ENCODE data around the gene DEPDC1B. TPM values are rescaled to one million over a fixed set of nuclear protein-coding genes. Genes with fewer than 3 reads are reported as not detected.

Gene DEPDC1B
- total and polyA plus RNA-seq, 2 of the 8 experiments (the other 6 are each of a cell fraction or from before 2014, with no cell fraction given): 30.8 to 67.4 TPM

DNA sequence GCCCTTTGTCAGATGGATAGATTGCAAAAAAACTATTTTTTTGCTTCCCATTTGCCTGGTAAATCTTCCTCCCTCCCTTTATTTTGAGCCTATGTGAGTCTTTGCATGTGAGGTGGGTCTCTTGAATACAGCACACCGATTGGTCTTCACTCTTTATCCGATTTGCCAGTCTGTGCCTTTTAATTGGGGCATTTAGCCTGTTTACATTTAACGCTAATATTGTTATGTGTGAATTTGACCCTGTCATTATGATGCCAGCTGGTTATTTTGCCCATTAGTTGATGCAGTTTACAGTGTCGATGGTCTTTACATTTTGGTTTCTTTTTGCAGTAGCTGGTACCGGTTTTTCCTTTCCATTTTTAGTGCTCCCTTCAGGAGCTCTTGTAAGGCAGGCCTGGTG lies 13.0 kb upstream of the DEPDC1B start:
- H3K14ac ChIP-seq (ENCODE audit: insufficient read length): no peak overlapping the region
- H3K23ac ChIP-seq (ENCODE audit: insufficient read length): no peak overlapping the region
- POLR2A ChIA-PET (ENCODE audit: partially characterized antibody): interaction anchor here (1.4 to 1.9 kb wide), 2 partner anchors 12 to 13 kb away, joined by 3 to 4 read pairs; partner anchors contain the start of gene DEPDC1B
- no peak overlapping the region for H4K5ac ChIP-seq (ENCODE audit: insufficient read length, low read depth, low read length)
- TF ChIP-seq YY1 (IDR thresholded peaks at IDR 0.05; ENCODE audit: low read depth, low read length): no peak
- no peak for TF ChIP-seq EP300 (IDR thresholded peaks at IDR 0.05; ENCODE audit: borderline replicate concordance in 1 of 2, low read depth in 2 of 2, low read length in 2 of 2)
- no peak for TF ChIP-seq BRCA1 (IDR thresholded peaks at IDR 0.05; ENCODE audit: low read depth, low read length)
- no peaks in the 10 kb centered on the region for H3K36me3 ChIP-seq (ENCODE audit: control insufficient read depth in 2 of 4, insufficient read depth in 4 of 4, low read length in 3 of 4)
- H3K4me3 ChIP-seq (ENCODE audit: extremely low read depth in 1 of 4, insufficient read depth in 2 of 4, low read depth in 3 of 4, low read length in 4 of 4): no peak overlapping the region
- H2BK20ac ChIP-seq (ENCODE audit: low read length): no peak overlapping the region
- no peak overlapping the region for H3K18ac ChIP-seq (ENCODE audit: extremely low read depth, low read length)
- no peaks in the 10 kb centered on the region for H4K20me1 ChIP-seq (replicated peaks in 1 of 2; ENCODE audit: control insufficient read depth in 1 of 2, insufficient read depth in 2 of 2, low read length in 2 of 2)
- H3K27ac ChIP-seq (ENCODE audit: low read depth, low read length): no peak overlapping the region
- H3K4ac ChIP-seq (replicated peaks; ENCODE audit: insufficient read length, low read depth, low read length): no peak overlapping the region
- no peak overlapping the region for H4K91ac ChIP-seq (replicated peaks; ENCODE audit: insufficient read length, low read length)
- no peak overlapping the region for H2AK5ac ChIP-seq (ENCODE audit: low read depth, low read length)
- no peaks in the 10 kb centered on the region for H3K23me2 ChIP-seq (ENCODE audit: low read depth, low read length)
- H3K9me3 ChIP-seq (ENCODE audit: insufficient read depth in 2 of 2, low read depth in 1 of 2, low read length in 1 of 2): no peaks in the 10 kb centered on the region
- H2BK15ac ChIP-seq (ENCODE audit: low read length): no peak overlapping the region
- H2BK12ac ChIP-seq (ENCODE audit: low read depth, low read length): no peak overlapping the region
- H3K79me1 ChIP-seq (ENCODE audit: low read depth, low read length): no peaks in the 10 kb centered on the region
- H3K4me2 ChIP-seq (ENCODE audit: insufficient read depth in 1 of 2, low read depth in 2 of 2, low read length in 2 of 2): no peak overlapping the region
- no peak overlapping the region for H3K56ac ChIP-seq (replicated peaks; ENCODE audit: insufficient read length, low read depth, low read length)
- H3K4me1 ChIP-seq (replicated peaks in 1 of 4; ENCODE audit: control insufficient read depth in 3 of 4, insufficient read depth in 4 of 4, low read length in 3 of 4): no peaks in the 10 kb centered on the region
- H3K27me3 ChIP-seq (replicated peaks in 1 of 4; ENCODE audit: control insufficient read depth in 3 of 4, extremely low read depth in 1 of 4, insufficient read depth in 3 of 4, low read length in 3 of 4): no peaks in the 10 kb centered on the region
- DNase-seq (ENCODE audit: low read depth in 1 of 2, low spot score in 2 of 2) (no peak), FAIRE-seq (no peak)
- WGBS, 2 experiments (ENCODE audit: extremely low coverage in 1 of 2, insufficient coverage in 1 of 2, insufficient read length in 1 of 2, insufficient replicate concordance in 2 of 2, low coverage in 1 of 2, low lambda C conversion rate in 2 of 2, missing lambda C conversion rate in 1 of 2): 86% methylated on average over 5 of the region's 5 CpGs; no CpG with 5 or more reads in 1 of the 2 experiments
- no peak overlapping the region for H2BK5ac ChIP-seq (ENCODE audit: low read depth, low read length)
- H2BK120ac ChIP-seq (replicated peaks; ENCODE audit: low read depth, low read length): no peak overlapping the region
- CTCF ChIA-PET (ENCODE audit: partially characterized antibody): no interaction called here
- no peak overlapping the region for H4K8ac ChIP-seq (ENCODE audit: extremely low read depth, insufficient read depth, low read length)
- no peaks in the 10 kb centered on the region for H3K79me2 ChIP-seq (ENCODE audit: control insufficient read depth in 1 of 2, insufficient read depth in 2 of 2, low read length in 2 of 2)
- no peak overlapping the region for H3K9ac ChIP-seq (replicated peaks in 1 of 4; ENCODE audit: extremely low read depth in 1 of 4, low read depth in 3 of 4, low read length in 3 of 4)
- H2AFZ ChIP-seq (ENCODE audit: low read length): no peak overlapping the region

Data from H1 (cell line).